PC-3 (cell line): Measurements from ENCODE around the gene MOV10.

ENCODE experiments used
- CTCF ChIP-seq: fragments of 300-600 bp; sonication (generic); conservative IDR thresholded peaks from 2 replicates; pipeline ENCODE4 v1.5.1; 2017; ENCODE audit warnings: antibody characterized with exemption, low read depth, mild to moderate bottlenecking, low read length
- EZH2 ChIP-seq: fragments of 300-600 bp; sonication (generic); IDR thresholded peaks from one replicate; pipeline ENCODE4 v1.6.1; 2017; ENCODE audit warnings: antibody characterized with exemption, mild to moderate bottlenecking, low read length; ENCODE audit not compliant: unreplicated experiment
- EZH2phosphoT487 ChIP-seq: fragments of 300-600 bp; sonication (generic); IDR thresholded peaks from 2 replicates; pipeline ENCODE4 v1.6.1; 2018; ENCODE audit warnings: mild to moderate bottlenecking, antibody characterized with exemption, low read length, borderline replicate concordance

- TF ChIP-seq CTCF (peak; percentile 86), EZH2 (no peak), EZH2phosphoT487 (no peak)
Measured at GRCh38 chr1:112707221-112708001, 33.0 kb downstream of the MOV10 start.
